Esophagus (tissue), 2 donors: Measurements from ENCODE around the gene SNRPD3. TPM values are rescaled to one million over a fixed set of nuclear protein-coding genes. Genes with fewer than 3 reads are reported as not detected.
"Not testable (repeated sequence)": the region's sequence is repeated elsewhere in the genome, so short reads cannot be mapped to it uniquely, and the experiment has no call there.

Experiments
- H3K27ac ChIP-seq, 2 donors: one replicate each; pipeline ENCODE4 v1.5.1; 2013; ENCODE audit warnings: low read depth in 2 of 2, mild to moderate bottlenecking in 2 of 2, inconsistent platforms in 1 of 2, low read length in 1 of 2, moderate library complexity in 1 of 2
- H3K27me3 ChIP-seq, 2 donors: one replicate each; pipeline ENCODE4 v1.6.1; 2013; ENCODE audit warnings: low read length in 2 of 2, control low read depth in 1 of 2, mild to moderate bottlenecking in 1 of 2; ENCODE audit not compliant: insufficient read depth in 2 of 2, control insufficient read depth in 1 of 2
- H3K36me3 ChIP-seq, 2 donors: one replicate each; pipeline ENCODE4 v1.6.1; 2013; ENCODE audit warnings: low read length in 1 of 2; ENCODE audit not compliant: control insufficient read depth in 2 of 2, insufficient read depth in 2 of 2
- H3K4me1 ChIP-seq, 2 donors: one replicate each; pipeline ENCODE4 v1.6.1; 2013; ENCODE audit warnings: low read length in 1 of 2; ENCODE audit not compliant: control insufficient read depth in 2 of 2, insufficient read depth in 2 of 2
- H3K4me3 ChIP-seq, 2 donors: one replicate each; pipeline ENCODE4 v1.5.1; 2013; ENCODE audit warnings: low read length in 2 of 2, mild to moderate bottlenecking in 2 of 2, low read depth in 1 of 2, moderate library complexity in 1 of 2
- H3K9me3 ChIP-seq, 2 donors: one replicate each; pipeline ENCODE4 v1.6.1; 2013; ENCODE audit warnings: mild to moderate bottlenecking in 2 of 2, low read depth in 1 of 2, low read length in 1 of 2, moderate library complexity in 1 of 2; ENCODE audit not compliant: control insufficient read depth in 2 of 2, insufficient read depth in 1 of 2
- WGBS, 2 donors: extraction: QIAGEN DNeasy Blood & Tissue Kit; methylation state at CpG; one replicate each; pipeline ENCODE4 v1.1.7; 2013; 5-methylcytosine and 5-hydroxymethylcytosine counted together
- polyA plus RNA-seq, 2 donors: library from polyadenylated mRNA; stranded (reverse); fragments of 200-250 nt; gene quantifications; one replicate each; pipeline ENCODE4 v1.2.3, GENCODE V29; 2013
- donor health status: healthy with polysubstance abuse.
- donor health status: Bipolar disorder and iron deficiency.

The SNRPD3 gene
- polyA plus RNA-seq, 2 donors, result 71.3 to 134 TPM

DNA sequence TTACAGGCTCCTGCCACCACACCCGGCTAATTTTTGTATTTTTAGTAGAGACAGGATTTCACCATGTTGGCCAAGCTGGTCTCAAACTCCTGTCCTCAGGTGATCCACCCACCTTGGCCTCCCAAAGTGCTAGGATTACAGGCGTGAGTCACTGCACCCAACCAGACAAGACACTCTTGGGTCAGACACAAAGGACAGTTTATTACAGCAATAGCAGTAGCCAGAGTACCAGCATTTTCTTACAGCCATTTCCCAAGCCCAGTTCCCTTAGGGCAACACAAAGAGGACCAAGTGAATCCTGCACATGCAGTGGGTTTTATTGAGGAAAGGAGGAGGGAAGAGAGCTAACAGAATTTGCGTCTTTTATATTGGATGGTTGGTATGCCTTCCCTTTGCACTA is 24.8 kb upstream of the SNRPD3 start:
- not testable (repeated sequence) for H3K36me3 ChIP-seq, H3K4me1 ChIP-seq, H3K4me3 ChIP-seq, H3K27me3 ChIP-seq, H3K27ac ChIP-seq, H3K9me3 ChIP-seq
- 65 to 67% methylated on average over 3 of the region's 3 CpGs for WGBS, 2 donors

DNA sequence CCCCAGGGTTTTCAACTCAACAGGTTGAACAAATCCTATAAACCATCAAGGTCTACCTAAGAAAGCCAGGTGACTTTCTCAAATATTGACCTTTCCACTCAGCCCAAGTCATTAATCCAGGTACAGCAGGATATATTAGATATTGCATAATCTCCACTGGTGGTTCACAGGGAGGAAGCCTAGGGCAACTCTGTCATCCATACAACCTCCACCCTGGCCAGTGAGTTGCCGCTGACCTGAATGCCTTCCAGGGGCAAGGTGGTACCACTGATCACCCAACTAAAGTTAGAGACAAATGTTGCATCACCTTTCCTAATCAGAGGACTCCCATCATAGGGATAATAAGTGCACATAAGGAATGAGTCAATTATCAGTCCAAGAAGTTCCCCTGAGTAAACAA is 23.7 kb upstream of the SNRPD3 start:
- no peaks in the 10 kb centered on the region for H3K9me3 ChIP-seq
- H3K27ac ChIP-seq, result no peak overlapping the region
- WGBS, 2 donors, result 69 to 80% methylated on average over 1 of the region's 1 CpG
- no peak overlapping the region for H3K4me3 ChIP-seq
- H3K27me3 ChIP-seq, result no peaks in the 10 kb centered on the region
- H3K36me3 ChIP-seq, result no peaks in the 10 kb centered on the region
- peaks cover 0 to 2% of the 10 kb centered on the region in 2 donors for H3K4me1 ChIP-seq

DNA sequence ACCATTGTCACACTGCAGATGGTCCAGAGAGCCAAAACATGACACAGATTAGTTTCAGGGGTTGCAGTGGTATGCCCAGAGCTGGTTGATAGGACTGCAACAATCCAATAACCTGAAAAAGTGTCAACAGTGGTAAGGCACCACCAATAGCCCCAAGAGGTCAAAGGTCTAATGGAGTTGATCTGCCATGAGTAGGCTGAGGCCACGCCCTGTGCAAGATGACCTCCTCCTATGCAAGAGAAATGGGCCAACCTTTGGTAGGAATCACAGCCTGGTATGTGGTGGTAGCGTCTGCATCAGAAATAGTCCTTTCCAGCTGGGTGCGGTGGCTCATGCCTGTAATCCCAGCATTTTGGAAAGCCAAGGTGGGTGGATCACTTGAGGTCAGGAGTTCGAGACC is 20.5 kb upstream of the SNRPD3 start:
- WGBS, 2 donors, result 97 to 98% methylated on average over 4 of the region's 4 CpGs
- H3K36me3 ChIP-seq, result no peaks in the 10 kb centered on the region
- H3K27ac ChIP-seq, result no peak overlapping the region
- no peak overlapping the region for H3K4me3 ChIP-seq
- H3K27me3 ChIP-seq, result no peaks in the 10 kb centered on the region
- no peaks in the 10 kb centered on the region for H3K9me3 ChIP-seq
- peaks cover 0 to 2% of the 10 kb centered on the region in 2 donors for H3K4me1 ChIP-seq

DNA sequence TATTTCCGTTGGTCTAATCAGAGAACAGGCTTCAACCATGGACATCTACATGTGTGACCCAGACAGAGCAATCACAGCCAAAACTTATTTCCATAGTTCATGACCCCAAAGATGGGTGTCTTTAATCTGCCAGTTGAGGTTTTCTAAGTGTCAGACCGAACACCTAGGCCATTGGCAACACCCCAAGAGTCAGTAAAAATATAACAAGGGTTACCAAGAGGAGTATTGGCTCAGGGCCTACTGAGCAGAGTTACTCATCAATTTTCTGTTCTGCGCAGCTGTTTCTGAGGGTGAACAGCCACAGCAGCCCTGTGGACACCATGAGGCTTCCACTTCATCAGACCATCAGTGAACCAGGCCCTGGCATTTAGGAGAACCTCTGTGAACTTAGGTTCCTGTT is 19.7 kb upstream of the SNRPD3 start:
- Histone ChIP-seq H3K4me1 (no peaks in the 10 kb centered on the region), H3K4me3 (no peak overlapping the region), H3K27me3 (no peaks in the 10 kb centered on the region), H3K27ac (no peak overlapping the region), H3K9me3 (no peaks in the 10 kb centered on the region), H3K36me3 (peaks cover 0 to 3% of the 10 kb centered on the region in 2 donors)
- 86 to 93% methylated on average over 3 of the region's 3 CpGs for WGBS, 2 donors

DNA sequence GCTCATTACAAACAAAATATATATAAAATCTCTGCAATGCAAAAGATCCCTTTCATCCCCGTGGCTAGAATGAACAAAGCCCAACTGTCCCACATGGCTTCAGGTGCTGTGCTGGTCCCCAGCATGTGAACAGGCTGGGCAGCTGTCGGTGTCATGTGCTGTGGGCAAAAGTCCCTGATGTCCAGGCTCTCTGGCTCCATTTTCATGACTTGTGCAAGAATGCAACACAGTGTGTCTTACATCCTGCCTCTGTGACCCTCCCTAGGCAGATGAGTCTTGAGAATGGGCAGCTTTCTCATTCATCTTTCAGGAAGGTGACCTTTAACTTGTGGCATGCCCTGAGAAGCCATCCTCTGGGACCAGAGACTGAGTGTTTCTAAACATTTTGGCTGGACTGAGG is 15.3 kb upstream of the SNRPD3 start:
- Histone ChIP-seq H3K4me1 (peaks cover 0 to 11% of the 10 kb centered on the region in 2 donors), H3K27me3 (no peaks in the 10 kb centered on the region), H3K27ac (no peak overlapping the region), H3K4me3 (no peak overlapping the region), H3K9me3 (no peaks in the 10 kb centered on the region), H3K36me3 (peaks cover 14 to 31% of the 10 kb centered on the region in 2 donors)
- 87 to 90% methylated on average over 2 of the region's 2 CpGs for WGBS, 2 donors

DNA sequence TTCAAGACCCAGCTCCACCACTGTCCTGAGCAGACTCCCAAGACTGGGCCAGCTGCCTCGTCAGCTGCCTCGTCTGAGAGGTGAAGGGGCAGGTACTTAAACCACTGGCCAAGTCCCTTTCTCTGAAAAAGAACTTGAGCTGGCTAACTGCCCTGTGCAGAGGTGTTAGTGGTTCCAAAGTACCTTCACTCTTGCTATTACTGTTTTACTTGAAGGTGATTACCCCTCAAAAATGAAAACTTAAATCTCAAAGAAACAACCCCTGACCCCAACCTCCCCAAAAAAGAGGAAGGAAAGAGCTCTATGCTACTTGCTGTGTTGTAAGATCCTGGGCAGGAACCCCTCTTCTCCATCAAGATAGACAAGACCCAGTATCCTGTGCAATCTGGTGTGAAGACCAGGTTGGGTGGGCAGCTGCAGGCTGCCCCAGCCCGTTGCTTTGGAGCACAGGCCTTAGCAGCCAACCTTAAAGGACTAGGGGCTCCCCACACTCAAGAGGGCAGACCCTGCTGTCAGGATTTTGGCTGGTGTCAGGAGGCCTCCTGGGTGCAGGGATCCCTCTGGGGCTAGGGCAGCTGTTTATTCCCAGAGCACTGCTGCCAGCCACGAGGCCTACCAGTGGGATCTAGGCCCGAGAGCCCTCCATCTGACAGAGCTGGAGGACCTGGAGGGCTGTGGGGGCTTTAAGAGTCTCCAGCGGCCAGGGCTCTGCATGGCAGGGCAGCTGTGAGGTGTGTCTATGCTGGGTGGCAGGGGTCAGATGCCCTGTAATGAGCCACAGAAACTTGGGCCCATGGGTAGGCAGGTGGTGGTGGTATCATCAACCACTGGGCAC is 13.9 kb upstream of the SNRPD3 start:
- H3K4me3 ChIP-seq, result no peak overlapping the region
- H3K27me3 ChIP-seq, result no peaks in the 10 kb centered on the region
- 81 to 86% methylated on average over 6 of the region's 6 CpGs for WGBS, 2 donors
- peaks cover 23 to 38% of the 10 kb centered on the region in 2 donors for H3K36me3 ChIP-seq
- H3K27ac ChIP-seq, result no peak overlapping the region
- H3K4me1 ChIP-seq, result peaks cover 0 to 11% of the 10 kb centered on the region in 2 donors
- H3K9me3 ChIP-seq, result no peaks in the 10 kb centered on the region

DNA sequence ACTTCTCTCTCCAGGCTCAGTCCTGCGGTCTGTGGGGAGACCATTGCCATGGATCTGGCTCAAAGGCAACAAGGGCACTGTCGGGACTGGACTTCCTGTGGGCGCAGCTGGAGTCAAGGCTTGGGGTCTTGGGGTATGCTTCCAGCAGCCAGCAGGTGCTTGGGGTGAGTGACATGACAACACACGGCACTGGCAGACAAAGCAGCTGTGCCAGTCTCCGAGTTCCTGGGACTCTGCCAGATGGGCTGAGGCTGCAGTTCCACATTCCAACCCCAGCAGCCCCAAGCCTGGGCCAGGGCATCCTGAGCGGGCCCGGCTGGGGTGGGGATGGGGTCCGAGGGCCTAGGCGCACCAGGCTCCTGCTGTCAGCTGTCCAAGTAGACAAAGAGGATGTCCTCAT is 13.2 kb upstream of the SNRPD3 start:
- Histone ChIP-seq H3K36me3 (peaks cover 30 to 45% of the 10 kb centered on the region in 2 donors), H3K4me3 (no peak overlapping the region)

DNA sequence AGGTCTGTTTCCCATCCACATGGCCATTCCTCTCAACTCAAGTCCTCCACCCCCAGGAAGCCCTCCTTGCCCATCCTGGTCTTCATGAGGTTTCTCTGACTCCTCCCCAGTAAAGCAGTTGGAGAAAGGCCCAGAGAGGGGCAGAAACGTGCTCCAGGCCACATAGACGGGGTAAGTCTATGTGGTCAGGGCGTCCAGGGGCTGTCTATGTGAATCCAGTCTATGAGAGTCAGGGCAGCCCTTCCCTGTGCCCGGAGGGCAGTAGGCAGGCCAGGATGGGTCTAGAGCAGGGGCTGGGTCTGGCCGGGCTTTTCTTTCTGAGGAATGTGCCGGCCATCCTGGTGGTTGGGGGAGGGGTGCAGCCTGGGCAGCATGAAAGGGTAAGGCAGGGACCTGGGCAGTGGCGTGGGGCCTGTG is 12.6 kb upstream of the SNRPD3 start:
- no peaks in the 10 kb centered on the region for H3K9me3 ChIP-seq
- 75 to 78% methylated on average over 7 of the region's 7 CpGs for WGBS, 2 donors
- no peak overlapping the region for H3K27ac ChIP-seq
- H3K4me1 ChIP-seq, result peaks cover 0 to 11% of the 10 kb centered on the region in 2 donors
- H3K4me3 ChIP-seq, result no peak overlapping the region
- peaks cover 35 to 50% of the 10 kb centered on the region in 2 donors for H3K36me3 ChIP-seq
- H3K27me3 ChIP-seq, result no peaks in the 10 kb centered on the region

More for the DNA sequence above, 13.2 kb upstream of the SNRPD3 start:
- no peaks in the 10 kb centered on the region for H3K27me3 ChIP-seq
- no peaks in the 10 kb centered on the region for H3K9me3 ChIP-seq
- peaks cover 0 to 11% of the 10 kb centered on the region in 2 donors for H3K4me1 ChIP-seq
- WGBS, 2 donors, result 63 to 66% methylated on average over 9 of the region's 9 CpGs
- no peak overlapping the region for H3K27ac ChIP-seq

DNA sequence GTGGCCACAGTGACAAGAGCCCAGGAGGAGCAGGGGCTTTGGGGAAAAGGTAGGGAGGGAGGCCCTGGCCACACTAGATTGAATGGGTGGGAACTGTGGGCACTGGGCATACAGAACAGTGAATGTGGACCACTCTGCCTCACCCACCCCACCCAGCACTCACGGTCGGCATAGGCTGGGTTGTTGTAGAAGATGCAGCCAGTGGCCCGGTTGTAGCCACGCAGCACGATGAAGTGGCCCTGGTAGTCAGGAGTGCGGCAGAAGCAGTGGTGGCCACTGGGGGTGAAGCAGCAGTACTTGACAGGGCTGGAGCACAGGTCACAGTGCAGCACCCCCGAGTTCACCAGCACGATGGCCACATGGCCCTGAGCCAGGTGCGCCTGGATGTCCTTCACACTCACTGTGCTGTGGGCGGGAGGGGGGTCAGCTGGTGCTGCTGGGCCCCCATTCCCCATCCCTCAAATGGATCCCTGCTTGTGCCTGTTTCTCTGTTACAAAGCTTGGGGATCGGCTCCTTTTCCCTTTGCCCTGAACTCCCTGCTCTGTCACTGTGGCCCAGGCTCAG is 12.0 kb upstream of the SNRPD3 start:
- no peak overlapping the region for H3K27ac ChIP-seq
- H3K4me3 ChIP-seq, result no peak overlapping the region
- 90 to 91% methylated on average over 10 to 11 of the region's 11 CpGs for WGBS, 2 donors
- H3K4me1 ChIP-seq, result peaks cover 0 to 11% of the 10 kb centered on the region in 2 donors
- peaks cover 35 to 55% of the 10 kb centered on the region in 2 donors for H3K36me3 ChIP-seq
- H3K27me3 ChIP-seq, result no peaks in the 10 kb centered on the region
- H3K9me3 ChIP-seq, result no peaks in the 10 kb centered on the region

DNA sequence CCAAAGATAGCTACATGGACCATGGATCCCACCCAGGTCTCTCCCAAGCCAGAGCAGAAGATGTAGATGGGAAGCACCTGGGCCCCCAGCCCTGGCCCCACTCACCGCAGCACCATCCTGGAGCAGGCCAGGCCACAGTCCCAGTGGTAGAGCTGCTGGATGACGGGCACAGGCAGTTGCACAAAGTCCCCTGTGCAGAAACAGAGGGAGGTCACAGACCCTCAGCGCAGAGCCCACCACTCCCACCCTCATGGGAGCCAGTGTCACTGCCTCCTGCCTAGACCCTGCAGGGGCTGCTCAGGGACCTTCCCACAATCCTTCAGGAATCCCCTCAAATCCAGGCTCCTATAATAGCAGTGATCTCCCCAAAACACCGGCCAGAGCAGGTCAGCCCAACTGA is 7.0 kb upstream of the SNRPD3 start:
- no peaks in the 10 kb centered on the region for H3K27me3 ChIP-seq
- peaks cover 0 to 8% of the 10 kb centered on the region in 2 donors for H3K4me1 ChIP-seq
- H3K27ac ChIP-seq, result no peak overlapping the region
- peaks cover 24 to 39% of the 10 kb centered on the region in 2 donors for H3K36me3 ChIP-seq
- WGBS, 2 donors, result 99% methylated on average over 4 of the region's 4 CpGs
- H3K9me3 ChIP-seq, result no peaks in the 10 kb centered on the region
- H3K4me3 ChIP-seq, result no peak overlapping the region
